ENCODE results near the gene CACNA1E.
A peak's percentile ranks its signal among the peaks of the same experiment; 100 is the strongest.

CACNA1E gene

GRCh38 chr1:181484821-181485220 lies 1.5 kb downstream of the CACNA1E start:
- DNase-seq (ENCODE audit: low read depth, low spot score) = no peak

- peak; percentile 65 for DNase-seq (ENCODE audit: low read depth, low spot score)
These were observed 2.2 kb downstream of the CACNA1E start for GRCh38 chr1:181485287-181486097.

- no peak for DNase-seq (ENCODE audit: low read depth, low spot score)
These were observed 2.7 kb downstream of the CACNA1E start for GRCh38 chr1:181486098-181486420.

- no peak for DNase-seq (ENCODE audit: low read depth, low spot score)
These were observed 5.5 kb downstream of the CACNA1E start for GRCh38 chr1:181488866-181489265.

- no peak for DNase-seq (ENCODE audit: low read depth, low spot score)
These were observed 7.0 kb downstream of the CACNA1E start for GRCh38 chr1:181490276-181490675.

GRCh38 chr1:181490740-181491712 lies 7.7 kb downstream of the CACNA1E start:
- DNase-seq (ENCODE audit: low read depth, low spot score) = no peak

GRCh38 chr1:181493166-181493565 lies 9.8 kb downstream of the CACNA1E start:
- DNase-seq (ENCODE audit: low read depth, low spot score) = no peak

GRCh38 chr1:181493885-181494284 lies 10.6 kb downstream of the CACNA1E start:
- DNase-seq (ENCODE audit: low read depth, low spot score) = no peak

- DNase-seq (ENCODE audit: low read depth, low spot score) = no peak
These were observed 13.4 kb downstream of the CACNA1E start for GRCh38 chr1:181496759-181497158.

- no peak for DNase-seq (ENCODE audit: low read depth, low spot score)
These were observed 14.6 kb downstream of the CACNA1E start for GRCh38 chr1:181497870-181498269.

GRCh38 chr1:181499825-181500224 lies 16.5 kb downstream of the CACNA1E start:
- no peak for DNase-seq (ENCODE audit: low read depth, low spot score)

GRCh38 chr1:181500636-181501035 lies 17.3 kb downstream of the CACNA1E start:
- DNase-seq (ENCODE audit: low read depth, low spot score) = no peak

- DNase-seq (ENCODE audit: low read depth, low spot score) = no peak
These were observed 18.3 kb downstream of the CACNA1E start for GRCh38 chr1:181501612-181502011.

- no peak for DNase-seq (ENCODE audit: low read depth, low spot score)
These were observed 20.0 kb downstream of the CACNA1E start for GRCh38 chr1:181503171-181503810.

- peak; percentile 63 for DNase-seq (ENCODE audit: low read depth, low spot score)
These were observed 21.1 kb downstream of the CACNA1E start for GRCh38 chr1:181504399-181504842.

GRCh38 chr1:181506563-181507353 lies 23.4 kb downstream of the CACNA1E start:
- no peak for DNase-seq (ENCODE audit: low read depth, low spot score)

GRCh38 chr1:181508486-181509165 lies 25.3 kb downstream of the CACNA1E start:
- DNase-seq (ENCODE audit: low read depth, low spot score) = no peak

GRCh38 chr1:181513786-181514297 lies 30.5 kb downstream of the CACNA1E start:
- no peak for DNase-seq (ENCODE audit: low read depth, low spot score)

- peak; percentile 18 for DNase-seq (ENCODE audit: low read depth, low spot score)
These were observed 31.3 kb downstream of the CACNA1E start for GRCh38 chr1:181514298-181515290.
